Inflammatory macrophage (primary cell): Measurements from ENCODE around the gene GXYLT1.
"Not testable (repeated sequence)": the region's sequence is repeated elsewhere in the genome, so short reads cannot be mapped to it uniquely, and the experiment has no call there.

Experiments used
- DNase-seq, 2 donors: peaks; one replicate each; pipeline ENCODE4 v3.0.0-alpha.2; 2020 to 2022
- total RNA-seq, 18 experiments: gene quantifications; one replicate each; lab custom pipeline; 2026; ENCODE audit warnings: mixed read lengths in 6 of 18, inconsistent platforms in 2 of 18; lab: John Stamatoyannopoulos, UW

The GXYLT1 gene, protein sequence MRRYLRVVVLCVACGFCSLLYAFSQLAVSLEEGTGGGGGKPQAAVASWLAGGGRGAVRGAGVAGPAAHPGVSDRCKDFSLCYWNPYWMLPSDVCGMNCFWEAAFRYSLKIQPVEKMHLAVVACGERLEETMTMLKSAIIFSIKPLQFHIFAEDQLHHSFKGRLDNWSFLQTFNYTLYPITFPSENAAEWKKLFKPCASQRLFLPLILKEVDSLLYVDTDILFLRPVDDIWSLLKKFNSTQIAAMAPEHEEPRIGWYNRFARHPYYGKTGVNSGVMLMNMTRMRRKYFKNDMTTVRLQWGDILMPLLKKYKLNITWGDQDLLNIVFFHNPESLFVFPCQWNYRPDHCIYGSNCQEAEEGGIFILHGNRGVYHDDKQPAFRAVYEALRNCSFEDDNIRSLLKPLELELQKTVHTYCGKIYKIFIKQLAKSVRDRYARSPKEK
- 8.1 to 43.0 (median 24.0) reads per million in 18 experiments for total RNA-seq

DNA sequence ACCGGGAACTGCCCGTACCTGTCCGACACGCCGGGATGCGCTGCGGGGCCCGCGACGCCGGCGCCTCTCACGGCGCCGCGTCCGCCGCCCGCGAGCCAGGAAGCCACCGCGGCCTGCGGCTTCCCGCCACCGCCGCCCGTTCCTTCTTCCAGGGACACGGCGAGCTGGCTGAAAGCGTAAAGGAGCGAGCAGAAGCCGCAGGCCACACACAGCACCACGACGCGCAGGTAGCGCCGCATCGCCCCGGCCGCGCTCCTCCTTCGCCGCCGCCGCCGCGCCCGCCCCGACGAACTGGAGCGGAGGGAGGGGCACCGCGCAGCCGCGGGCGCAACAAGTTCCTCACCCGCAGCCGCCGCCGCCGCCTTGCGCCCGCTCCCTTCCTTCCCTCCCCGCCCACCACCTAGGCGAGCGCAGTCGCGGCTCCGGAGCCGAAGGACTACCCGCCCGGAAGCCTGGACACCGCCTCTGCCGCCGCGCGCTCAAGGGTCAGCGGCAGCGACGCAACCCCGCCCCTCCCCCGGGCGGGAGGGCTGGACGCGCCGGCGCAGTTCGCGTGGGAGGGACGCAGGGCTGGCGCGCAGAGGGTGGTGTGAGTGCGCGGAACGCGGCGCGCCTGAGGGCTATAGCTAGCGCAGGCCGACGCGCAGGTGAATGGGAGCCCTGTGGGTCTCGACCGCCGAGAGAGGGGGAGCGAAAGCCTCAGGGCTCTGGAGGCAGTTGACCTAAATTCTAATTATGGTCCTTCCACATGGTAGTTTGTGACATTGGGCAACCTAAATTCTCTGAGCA is at the start of gene GXYLT1:
TSS of gene GXYLT1 (minus strand) at position 467 of the 789 bp plus-strand sequence. CDS start at position 239, 228 bp downstream.
- peak; percentile 98 for DNase-seq

DNA sequence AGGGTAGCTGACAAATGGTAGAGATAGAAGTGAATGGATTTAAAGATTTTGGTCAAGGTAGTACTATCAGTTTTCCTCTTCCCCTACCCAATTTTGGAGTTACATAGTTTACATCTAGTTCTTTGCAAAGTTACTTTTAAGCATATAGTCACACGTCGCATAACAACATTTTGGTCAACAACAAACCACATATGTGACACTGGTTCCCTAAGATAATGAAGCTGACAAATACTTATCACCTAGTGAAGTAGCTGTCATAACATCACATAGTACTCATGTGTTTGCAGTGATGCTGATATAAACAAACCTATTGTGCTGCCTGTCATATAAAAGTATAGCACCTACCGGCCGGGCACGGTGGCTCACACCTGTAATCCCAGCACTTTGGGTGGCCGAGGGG is 48.0 kb upstream of the GXYLT1 start:
- DNase-seq, result no peak

DNA sequence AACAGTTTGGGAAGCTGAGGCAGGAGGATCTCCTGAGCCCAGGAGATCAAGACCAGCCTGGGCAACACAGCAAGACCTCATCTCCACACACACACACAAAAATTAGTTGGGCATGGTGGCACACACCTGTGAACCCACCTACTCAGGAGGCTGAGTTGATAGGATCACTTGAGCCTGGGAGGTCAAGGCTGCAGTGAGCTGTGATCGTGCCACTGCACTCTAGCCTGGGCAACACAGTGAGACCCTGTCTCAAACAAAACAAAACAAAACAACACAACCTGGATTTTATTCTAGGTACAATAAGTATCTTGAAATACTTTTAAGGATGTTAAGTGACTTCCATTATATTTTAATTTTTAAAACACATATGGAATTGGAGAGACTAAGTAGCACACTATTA is 47.6 kb upstream of the GXYLT1 start:
- no peak for DNase-seq

DNA sequence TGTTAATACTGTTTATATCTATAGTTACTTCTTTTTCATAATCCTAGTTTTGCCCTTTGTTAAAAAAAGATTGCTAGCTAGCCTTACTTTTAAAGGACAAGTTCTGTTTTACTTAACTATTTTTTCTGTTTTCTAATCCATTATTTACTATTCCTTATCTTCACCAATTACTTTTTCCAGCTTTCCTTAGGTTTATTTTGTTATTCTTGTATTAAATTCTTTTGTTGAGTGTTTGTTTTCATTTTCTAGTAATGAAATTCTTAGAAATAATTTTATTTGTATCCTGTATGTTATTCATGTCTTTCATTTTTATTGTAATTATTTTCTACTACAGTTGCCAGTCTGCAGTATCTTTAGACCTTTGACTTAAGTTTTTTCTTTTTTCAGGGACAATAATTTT is 45.7 kb upstream of the GXYLT1 start:
- no peak for DNase-seq

DNA sequence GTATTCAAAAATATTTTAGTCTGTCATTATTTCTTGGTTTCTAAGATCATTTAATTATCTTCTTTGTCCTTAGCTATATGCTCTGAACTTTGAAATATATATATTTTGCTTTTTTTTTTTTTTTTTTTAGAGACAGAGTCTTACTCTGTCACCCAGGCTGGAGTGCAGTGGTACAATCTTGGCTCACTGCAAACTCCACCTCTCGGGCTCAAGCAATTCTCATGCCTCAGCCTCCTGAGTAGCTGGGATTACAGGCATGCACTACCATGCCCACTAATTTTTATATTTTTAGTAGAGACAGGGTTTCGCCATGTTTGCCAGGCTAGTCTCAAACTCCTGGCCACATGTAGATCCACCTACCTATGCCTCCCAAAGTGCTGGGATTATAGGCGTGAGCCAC is 43.6 kb upstream of the GXYLT1 start:
- DNase-seq, result not testable (repeated sequence)

DNA sequence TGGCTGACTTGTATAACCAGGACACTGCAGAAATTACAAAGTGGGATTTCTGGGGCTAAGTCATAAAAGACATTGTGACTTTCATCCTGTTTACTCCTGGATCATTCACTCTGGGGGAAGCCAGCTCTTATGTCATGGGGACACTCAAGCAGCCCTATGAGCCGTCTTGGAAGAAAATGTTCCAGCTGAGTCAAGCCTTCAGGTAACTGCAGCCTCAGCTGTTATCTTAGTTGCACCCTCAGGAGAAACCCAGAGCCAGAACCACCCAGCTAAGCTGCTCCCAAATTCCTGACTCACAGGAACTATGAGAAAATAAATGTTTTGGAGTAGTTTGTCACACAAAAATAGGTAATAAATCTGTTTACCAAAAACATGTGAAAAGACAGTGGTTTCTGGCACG is 43.1 kb upstream of the GXYLT1 start:
- no peak for DNase-seq

DNA sequence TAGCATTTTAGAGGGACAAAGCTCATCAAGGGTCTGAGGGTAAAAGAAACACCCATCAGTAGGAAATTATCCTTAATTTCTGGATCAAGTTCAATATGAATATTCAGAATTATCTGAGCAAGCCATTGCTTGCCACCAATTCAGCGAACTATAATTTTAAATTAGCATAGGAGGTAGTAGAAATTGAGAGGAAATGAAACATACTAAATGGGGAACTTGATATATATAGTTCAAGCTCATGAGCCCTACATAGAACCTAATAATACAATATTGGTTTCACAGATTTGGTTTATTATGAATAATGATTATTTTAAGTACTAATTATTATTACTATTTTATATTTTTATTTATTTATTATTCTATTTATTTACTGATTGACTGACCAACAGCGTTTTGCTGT is 42.1 kb upstream of the GXYLT1 start:
- peak in 1 of 2 donors; percentile 48 for DNase-seq

DNA sequence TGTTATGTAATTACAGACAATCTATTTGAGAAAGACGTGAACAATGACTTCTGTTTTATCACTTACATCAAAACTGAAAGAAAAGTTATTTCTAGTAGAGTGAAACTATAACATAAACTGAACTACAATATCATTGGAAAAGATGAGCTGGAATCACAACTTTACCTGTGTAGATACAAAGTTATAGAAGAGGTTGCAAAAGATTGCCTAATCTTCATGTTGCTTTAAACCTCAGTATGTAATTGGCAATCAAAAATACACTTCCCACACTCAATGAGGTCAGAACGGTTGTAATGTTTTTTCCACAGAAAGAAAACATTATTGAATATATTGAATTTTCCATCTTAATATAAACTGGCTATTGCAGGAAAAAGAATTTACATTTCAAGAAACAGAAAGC is 37.7 kb upstream of the GXYLT1 start:
- DNase-seq, result no peak

DNA sequence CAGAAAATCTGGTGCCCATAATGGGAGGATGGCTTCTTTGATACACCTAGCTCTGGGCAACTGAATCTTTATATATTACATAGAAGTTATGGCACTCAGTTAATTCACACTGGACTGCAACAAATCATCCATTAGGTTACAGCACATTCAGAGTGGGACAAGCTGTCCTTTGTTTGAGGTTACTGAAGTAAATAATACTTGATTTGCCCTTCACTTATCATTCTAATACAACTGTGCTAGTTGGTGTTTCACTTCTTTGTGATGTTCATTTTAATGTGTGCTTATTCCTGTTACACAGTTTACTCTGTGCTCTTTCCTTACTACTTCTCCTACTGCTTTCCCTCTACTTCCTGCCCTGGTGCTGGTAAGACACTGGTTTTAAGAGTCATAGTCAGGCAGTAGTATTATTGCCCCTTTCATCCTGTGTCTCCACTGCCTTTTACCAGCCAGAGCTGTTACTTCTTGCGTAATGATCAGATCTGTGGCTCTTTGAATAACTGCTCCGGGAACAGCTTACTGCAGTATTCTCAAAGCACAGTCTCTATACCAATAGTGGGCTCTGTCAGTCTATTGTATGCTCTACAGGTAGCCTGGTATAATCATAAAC is 36.4 kb upstream of the GXYLT1 start:
- DNase-seq, result peak; percentile 34 to 40

DNA sequence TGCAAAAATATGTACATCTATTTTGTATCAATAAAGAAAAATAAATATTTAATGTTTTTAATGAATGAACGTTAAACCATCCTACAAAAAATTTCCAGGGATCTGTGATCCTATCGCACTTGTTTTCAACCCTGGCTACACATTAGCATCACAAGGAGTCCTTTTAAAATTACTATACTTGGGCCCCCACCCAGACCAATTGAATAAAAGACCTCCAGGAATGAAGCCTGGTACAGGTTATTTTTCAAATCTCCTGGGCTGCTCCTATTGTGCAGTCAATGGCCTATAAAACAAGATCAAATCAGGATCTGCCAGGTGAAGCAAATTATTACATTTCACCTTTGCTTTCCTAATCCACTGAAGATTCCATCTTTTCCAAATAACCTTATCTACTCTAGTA is 33.4 kb upstream of the GXYLT1 start:
- no peak for DNase-seq

DNA sequence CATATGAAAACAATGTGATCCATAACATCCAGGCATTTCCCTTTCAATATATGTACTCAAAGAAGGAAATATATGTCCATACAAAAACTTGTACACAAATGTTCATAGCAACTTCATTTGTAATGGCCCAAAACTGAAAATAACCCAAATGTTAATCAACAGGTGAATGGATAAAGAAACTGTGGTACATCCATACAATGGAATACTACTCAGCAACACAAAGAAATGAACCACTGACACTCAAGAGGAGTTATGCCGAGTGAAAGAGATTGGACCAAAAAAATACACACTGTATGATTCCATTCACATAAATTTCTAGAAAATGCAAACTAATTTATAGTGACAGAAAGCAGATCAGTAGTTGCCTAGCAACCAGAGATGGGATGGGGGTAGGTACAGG is 30.3 kb upstream of the GXYLT1 start:
- no peak for DNase-seq

DNA sequence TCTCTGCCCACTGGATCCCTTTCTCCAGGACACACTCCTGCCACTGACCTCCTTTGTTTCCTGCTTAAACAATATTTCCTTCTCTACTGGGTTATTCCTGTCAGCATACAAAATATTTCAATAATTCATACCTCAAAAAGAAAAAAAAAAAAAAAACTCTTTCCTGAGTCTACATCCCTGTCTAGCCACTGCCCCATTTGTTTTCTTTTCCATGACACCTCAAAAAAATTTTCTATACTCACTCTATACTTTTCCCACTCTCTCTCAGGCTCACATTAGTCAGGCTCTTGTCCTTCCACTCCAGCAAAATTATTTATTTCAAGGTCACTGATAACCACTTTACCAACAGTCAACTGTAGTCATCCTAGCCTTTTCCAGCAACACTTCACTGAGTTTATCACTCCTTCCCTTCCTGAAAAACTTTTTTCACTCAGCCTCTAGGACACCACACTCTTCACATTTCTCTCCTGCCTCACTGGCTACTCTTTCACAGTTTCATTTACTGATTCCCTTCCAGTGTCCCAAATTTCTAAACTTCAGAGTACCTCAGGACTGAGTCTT is 29.4 kb upstream of the GXYLT1 start:
- no peak for DNase-seq

DNA sequence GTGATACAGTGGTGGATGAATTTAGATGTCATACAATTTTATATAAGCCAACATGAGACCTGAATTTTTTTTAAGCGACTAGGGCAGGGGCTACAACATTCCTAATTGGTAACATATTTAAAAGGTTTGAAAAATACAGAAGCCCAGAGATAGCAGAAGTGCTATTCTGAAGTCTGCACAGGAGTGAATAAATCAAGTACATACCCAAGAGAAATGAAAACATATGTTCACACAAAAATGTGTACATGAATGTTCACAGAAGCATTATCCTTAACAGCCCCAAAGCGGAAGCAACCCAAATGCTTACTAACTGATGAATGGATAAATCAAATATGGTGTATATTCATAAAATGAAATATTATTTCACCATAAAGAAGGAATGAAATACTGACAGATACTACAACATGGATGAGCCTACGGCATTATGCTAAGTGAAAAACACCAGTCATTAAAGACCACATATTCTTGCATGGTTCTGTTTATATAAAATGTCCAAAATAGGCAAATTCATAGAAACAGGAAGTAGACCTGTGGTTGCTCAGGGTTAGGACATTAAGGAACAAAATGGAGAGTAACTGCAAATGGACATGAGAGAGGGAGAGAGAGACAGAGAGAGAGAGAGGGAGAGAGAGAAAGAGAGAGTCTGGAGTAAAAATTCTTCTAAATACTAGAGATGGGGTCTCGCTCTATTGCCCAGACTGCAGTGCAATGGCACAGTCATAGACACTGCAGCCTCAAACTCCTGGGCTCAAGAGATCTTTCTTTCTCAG is 28.0 kb upstream of the GXYLT1 start:
- DNase-seq, result peak; percentile 12 to 46

DNA sequence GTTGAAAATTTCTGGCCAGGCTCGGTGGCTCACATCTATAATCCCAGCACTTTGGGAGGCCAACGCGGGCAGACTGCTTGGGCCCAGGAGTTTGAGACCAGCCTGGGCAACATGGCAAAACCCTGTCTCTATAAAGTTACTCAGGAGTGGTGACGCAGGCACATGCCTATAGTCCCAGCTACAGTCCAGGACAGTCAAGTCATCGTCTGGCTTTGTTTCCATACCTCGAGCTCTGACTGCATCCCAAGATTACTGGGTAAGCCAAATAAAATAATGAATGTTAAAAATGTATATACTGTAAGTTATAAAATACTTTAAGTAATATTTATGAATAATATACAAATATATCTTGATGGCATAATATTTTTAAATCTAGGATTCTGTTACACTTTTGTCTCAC is 23.0 kb upstream of the GXYLT1 start:
- DNase-seq, result no peak

DNA sequence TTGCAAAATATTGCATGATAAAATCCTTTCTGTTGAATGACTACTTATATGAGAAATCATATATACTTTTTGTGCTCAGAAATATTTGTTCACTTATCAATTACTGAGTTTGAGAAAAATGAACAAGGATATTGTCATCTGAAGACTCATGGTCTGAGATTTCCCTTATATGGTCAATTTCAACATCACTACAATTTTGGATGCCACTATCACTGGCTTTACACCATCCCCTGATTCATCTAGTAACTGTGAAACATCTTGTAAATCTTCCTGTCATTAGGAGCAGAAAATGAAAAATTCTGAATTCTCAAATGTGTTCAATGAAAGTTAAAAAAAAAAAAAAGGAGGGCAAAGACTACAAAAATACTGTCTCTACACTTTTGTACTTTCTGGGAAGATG is 21.8 kb upstream of the GXYLT1 start:
- no peak for DNase-seq

DNA sequence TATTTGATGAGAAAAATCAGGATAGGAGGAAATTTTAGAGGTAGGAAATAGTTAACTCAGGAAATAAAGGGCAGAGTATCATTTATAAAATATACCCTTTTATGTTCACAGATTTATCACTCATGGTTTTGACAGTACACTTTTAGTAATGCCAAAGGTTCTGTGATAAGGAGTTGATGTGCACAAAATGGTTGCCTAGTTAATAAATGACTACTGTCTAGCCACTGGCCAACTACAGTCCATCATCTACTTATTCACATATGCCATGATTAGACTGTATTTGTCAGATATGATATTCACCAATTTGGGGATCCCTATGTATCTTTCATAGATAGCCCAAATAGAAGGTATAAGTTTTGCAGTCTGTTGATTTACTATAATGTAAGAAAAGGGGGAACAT is 19.2 kb upstream of the GXYLT1 start:
- DNase-seq, result no peak

DNA sequence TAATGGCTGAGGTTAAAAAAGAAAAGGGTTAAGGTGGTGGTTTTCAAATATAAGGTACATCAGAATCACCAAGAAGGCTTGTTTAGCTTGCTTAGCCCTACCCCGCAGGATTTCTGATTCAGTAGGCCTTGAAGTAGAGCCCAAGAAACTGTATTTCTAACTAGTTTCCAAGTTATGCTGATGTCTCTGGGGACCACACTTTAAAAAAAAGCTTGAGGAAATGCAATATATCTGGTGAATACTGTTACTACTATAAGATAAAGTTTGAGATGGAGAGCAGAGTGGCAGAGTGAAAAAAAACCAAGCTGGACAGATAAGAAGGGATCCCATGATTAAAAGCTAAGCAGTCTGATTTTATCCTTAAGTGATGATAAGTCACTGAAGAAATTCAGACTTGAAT is 18.3 kb upstream of the GXYLT1 start:
- DNase-seq, result no peak

DNA sequence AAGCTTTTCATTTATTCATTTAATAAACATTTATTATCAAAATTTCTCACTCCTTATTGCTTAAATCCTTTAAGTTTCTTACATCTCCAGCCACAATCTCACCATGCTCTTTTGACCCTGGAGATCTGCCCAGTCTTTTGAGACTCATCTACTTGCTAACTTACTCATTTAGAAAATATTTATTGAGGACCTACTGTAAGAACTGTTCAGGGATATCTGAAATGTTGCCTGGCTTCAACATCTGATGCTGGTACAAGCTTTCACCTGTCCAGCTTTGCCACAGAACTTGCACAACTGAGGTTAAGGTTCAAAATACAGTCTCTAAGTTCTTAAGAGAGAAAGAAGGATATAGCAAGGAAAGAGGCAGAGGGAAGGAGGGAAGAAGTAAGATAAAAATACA is 17.5 kb upstream of the GXYLT1 start:
- DNase-seq, result no peak

DNA sequence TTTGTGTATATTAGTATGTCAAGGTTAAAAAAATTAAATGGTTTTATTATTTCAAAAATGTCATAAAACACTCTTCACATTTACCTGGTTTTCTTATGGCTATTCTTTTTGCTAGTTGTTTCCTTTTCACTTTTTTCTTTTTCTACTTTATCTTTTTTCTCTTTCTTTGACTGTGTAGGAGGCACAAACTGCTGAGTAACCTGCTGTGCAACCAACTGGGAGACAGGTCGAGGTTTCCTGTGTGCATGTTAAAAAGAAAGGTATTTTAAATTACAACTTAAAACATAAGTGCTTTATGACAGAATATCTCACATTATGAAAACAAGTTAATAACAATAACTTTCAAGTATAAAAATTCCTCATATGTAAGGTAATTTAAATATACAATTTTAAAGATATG is 16.9 kb upstream of the GXYLT1 start:
- no peak for DNase-seq

DNA sequence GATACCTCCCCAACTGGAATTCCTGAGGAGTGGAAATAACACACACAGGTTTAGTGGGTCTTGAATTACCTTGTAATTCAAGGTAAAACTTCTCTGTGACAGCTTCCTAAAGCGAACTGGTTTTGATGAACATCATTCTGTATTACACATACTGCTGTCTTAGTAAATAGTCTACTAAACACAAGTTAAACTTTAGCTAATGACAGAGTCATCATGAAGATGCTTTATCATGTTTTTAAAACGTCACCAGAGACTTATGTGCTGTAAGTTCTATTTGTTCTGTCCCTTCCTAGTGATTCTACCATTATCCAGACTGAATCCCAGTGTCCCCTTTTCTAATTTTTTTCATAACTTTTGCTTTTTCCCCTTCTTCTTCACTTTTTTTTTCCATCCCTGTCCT is 11.6 kb upstream of the GXYLT1 start:
- DNase-seq, result no peak

DNA sequence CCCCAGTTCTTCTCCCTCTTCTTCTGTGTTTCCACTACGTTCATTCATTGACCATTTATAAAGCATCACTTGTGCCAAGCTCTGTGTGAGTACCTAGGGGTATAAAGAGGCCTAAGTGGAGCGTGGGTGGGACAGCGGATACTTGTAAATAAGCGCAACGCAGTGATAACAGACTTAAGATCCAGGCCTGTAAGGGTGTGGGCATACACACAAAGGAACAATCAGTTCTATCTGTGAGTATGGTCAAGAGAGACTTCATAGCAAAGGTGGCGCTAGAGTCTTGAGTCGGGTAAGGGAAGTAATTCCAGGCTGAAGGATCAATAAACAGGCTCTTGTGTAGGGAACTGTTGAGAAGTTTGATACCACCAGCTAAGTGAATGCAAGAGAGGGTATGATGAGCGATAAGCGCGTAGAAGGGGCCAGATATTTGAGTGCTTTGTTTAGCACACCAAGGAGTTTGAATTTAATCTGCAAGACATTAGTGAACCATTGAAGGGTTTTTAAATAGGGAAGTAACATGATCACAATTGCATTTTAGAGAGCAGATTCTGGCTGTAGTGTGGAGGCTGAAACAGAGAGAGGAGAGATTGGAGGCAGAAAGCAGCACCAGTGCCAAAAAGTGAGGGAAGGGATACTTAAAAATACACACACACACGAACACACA is 1.0 kb upstream of the GXYLT1 start:
- no peak for DNase-seq

DNA sequence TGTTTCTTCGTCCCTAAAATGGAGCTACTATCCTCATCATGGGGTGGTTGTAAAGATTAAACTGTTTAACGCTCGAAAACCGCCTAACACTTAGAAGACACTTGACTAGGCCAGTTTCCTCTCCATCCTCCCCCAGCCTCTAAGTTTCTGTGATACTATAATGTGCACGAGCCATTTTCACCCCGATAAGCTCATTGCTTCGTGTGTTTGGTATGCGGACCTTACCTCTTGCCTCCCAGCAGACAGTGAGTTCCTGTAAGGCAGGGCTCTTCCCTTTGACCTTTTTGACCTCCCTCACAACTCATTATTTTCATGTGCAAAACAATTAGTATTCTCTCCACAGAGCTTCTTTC is 499 bp upstream of the GXYLT1 start:
- no peak for DNase-seq
